SK-N-SH (cell line): Measurements from ENCODE around the gene CHD9. TPM values are rescaled to one million over a fixed set of nuclear protein-coding genes. Genes with fewer than 3 reads are reported as not detected.

ENCODE experiments used
- CTCF ChIA-PET: fragments of 300-600, 350-600 bp; formaldehyde crosslinking; extraction: SDS; loops from one replicate; lab custom pipeline; 2021; lab: Yijun Ruan, JAX
- POLR2A ChIA-PET: fragments of 350-600 bp; sonication (Branson Sonifier 250); formaldehyde crosslinking; extraction: SDS; loops from one replicate; lab custom pipeline; 2020; ENCODE audit warnings: antibody characterized with exemption, inconsistent platforms; lab: Yijun Ruan, JAX
- DNase-seq: peaks from one replicate; pipeline ENCODE4 v3.0.0; 2012
- H2AFZ ChIP-seq: fragments of 200-600 bp; sonication (generic); 2 replicates; pipeline ENCODE4 v1.8.1; 2016; ENCODE audit warnings: antibody characterized with exemption, mild to moderate bottlenecking, low read depth
- H3F3A ChIP-seq: fragments of 200-600 bp; sonication (generic); replicated peaks from 2 replicates; pipeline ENCODE3; 2016; ENCODE audit warnings: antibody characterized with exemption, mild to moderate bottlenecking; ENCODE audit not compliant: insufficient read depth
- H3K27ac ChIP-seq, 2 experiments: fragments of 200-500 bp in 1 of 2; fragments of 200-600 bp in 1 of 2; sonication (Bioruptor generic) in 1 of 2; sonication (generic), shearing (Covaris generic) in 1 of 2; 2 replicates each; pipeline versions ENCODE4 v1.5.1 to v1.6.1; 2014 to 2016; ENCODE audit warnings: low read depth in 2 of 2, inconsistent platforms in 1 of 2, low read length in 1 of 2, mild to moderate bottlenecking in 1 of 2, mixed read lengths in 1 of 2
- H3K27me3 ChIP-seq: fragments of 200-600 bp; sonication (generic), shearing (Covaris generic); 2 replicates; pipeline ENCODE4 v1.6.1; 2016; ENCODE audit warnings: mixed run types; ENCODE audit not compliant: insufficient read depth
- H3K36me3 ChIP-seq, 2 experiments: fragments of 200-500 bp in 1 of 2; fragments of 200-600 bp in 1 of 2; sonication (Bioruptor generic) in 1 of 2; sonication (generic) in 1 of 2; replicated peaks in 1 of 2; 2 replicates each; pipeline versions ENCODE3 to v1.5.1; 2014 to 2016; ENCODE audit warnings: low read length in 1 of 2, mild to moderate bottlenecking in 1 of 2; ENCODE audit not compliant: insufficient read depth in 2 of 2, control insufficient read depth in 1 of 2
- H3K4me1 ChIP-seq, 2 experiments: fragments of 200-500 bp in 1 of 2; fragments of 200-600 bp in 1 of 2; sonication (Bioruptor generic) in 1 of 2; sonication (generic), shearing (Covaris generic) in 1 of 2; 2 replicates each; pipeline versions ENCODE4 v1.5.1 to v1.6.1; 2014 to 2016; ENCODE audit warnings: low read depth in 1 of 2, low read length in 1 of 2, mixed run types in 1 of 2; ENCODE audit not compliant: insufficient read depth in 2 of 2, control insufficient read depth in 1 of 2
- H3K4me2 ChIP-seq: fragments of 200-600 bp; sonication (generic), shearing (Covaris generic); 2 replicates; pipeline ENCODE4 v1.6.1; 2017; ENCODE audit warnings: mixed run types
- H3K4me3 ChIP-seq, 2 experiments: fragments of 200-500 bp in 1 of 2; fragments of 200-600 bp in 1 of 2; sonication (Bioruptor generic) in 1 of 2; sonication (generic), shearing (Covaris generic) in 1 of 2; 2 replicates each; pipeline versions ENCODE4 v1.5.1 to v1.8.1; 2014 to 2016; ENCODE audit warnings: low read depth in 2 of 2, inconsistent platforms in 1 of 2, low read length in 1 of 2, mild to moderate bottlenecking in 1 of 2, mixed read lengths in 1 of 2, moderate library complexity in 1 of 2
- H3K79me2 ChIP-seq: fragments of 200-600 bp; sonication (generic); 2 replicates; pipeline ENCODE4 v1.8.1; 2017; ENCODE audit warnings: mild to moderate bottlenecking; ENCODE audit not compliant: insufficient read depth
- H3K9ac ChIP-seq: fragments of 200-600 bp; sonication (generic); 2 replicates; pipeline ENCODE4 v1.6.1; 2017; ENCODE audit warnings: mixed run types
- H3K9me2 ChIP-seq: fragments of 200-600 bp; sonication (generic); 2 replicates; pipeline ENCODE4 v1.6.1; 2017; ENCODE audit warnings: mixed run types
- H3K9me3 ChIP-seq: fragments of 200-600 bp; sonication (generic); 2 replicates; pipeline ENCODE4 v1.6.1; 2017; ENCODE audit warnings: mixed run types, mild to moderate bottlenecking, moderate library complexity
- H4K20me1 ChIP-seq: fragments of 200-600 bp; sonication (generic); 2 replicates; pipeline ENCODE4 v1.6.1; 2017; ENCODE audit warnings: mild to moderate bottlenecking, mixed run types; ENCODE audit not compliant: insufficient read depth
- CHD2 ChIP-seq: fragments of 150-350 bp; IDR thresholded peaks from 2 replicates; pipeline ENCODE4 v1.6.1; 2018; ENCODE audit warnings: low read length; ENCODE audit not compliant: partially characterized antibody
- ELF1 ChIP-seq: IDR thresholded peaks from 2 replicates; pipeline ENCODE4 v1.4.0; 2012
- EP300 ChIP-seq, 2 experiments: IDR thresholded peaks; 2 replicates each; pipeline versions ENCODE4 v1.4.0 to v1.6.1; 2012; ENCODE audit warnings: borderline replicate concordance in 1 of 2, low read depth in 1 of 2, low read length in 1 of 2
- FOSL2 ChIP-seq: IDR thresholded peaks from 2 replicates; pipeline ENCODE4 v1.4.0; 2012; ENCODE audit warnings: low read depth, mild to moderate bottlenecking, moderate library complexity, borderline replicate concordance
- FOXM1 ChIP-seq: IDR thresholded peaks from 2 replicates; pipeline ENCODE4 v1.4.0; 2012; ENCODE audit warnings: low read depth, mild to moderate bottlenecking
- JUND ChIP-seq: IDR thresholded peaks from 2 replicates; pipeline ENCODE4 v1.4.0; 2012
- POLR2AphosphoS5 ChIP-seq: IDR thresholded peaks from 2 replicates; pipeline ENCODE4 v1.6.1; 2012; ENCODE audit warnings: low read depth, low read length
- RAD21 ChIP-seq: IDR thresholded peaks from 2 replicates; pipeline ENCODE4 v1.6.1; 2012; ENCODE audit warnings: mild to moderate bottlenecking, low read length
- RCOR1 ChIP-seq: fragments of 150-350 bp; IDR thresholded peaks from 2 replicates; pipeline ENCODE4 v1.6.1; 2017; ENCODE audit warnings: antibody characterized with exemption, low read length
- RFX5 ChIP-seq: IDR thresholded peaks from 2 replicates; pipeline ENCODE4 v1.6.1; 2012; ENCODE audit warnings: mild to moderate bottlenecking, improper control_type of control experiment, low read length
- SIN3A ChIP-seq: IDR thresholded peaks from 2 replicates; pipeline ENCODE4 v1.6.1; 2012; ENCODE audit warnings: low read depth, mild to moderate bottlenecking, low read length, moderate library complexity, borderline replicate concordance
- SMC3 ChIP-seq: IDR thresholded peaks from 2 replicates; pipeline ENCODE4 v1.6.1; 2012; ENCODE audit warnings: low read depth, low read length, improper control_type of control experiment
- TAF1 ChIP-seq: IDR thresholded peaks from 2 replicates; pipeline ENCODE4 v1.6.1; 2012; ENCODE audit warnings: low read depth, mild to moderate bottlenecking, low read length, moderate library complexity, borderline replicate concordance
- TCF12 ChIP-seq: IDR thresholded peaks from 2 replicates; pipeline ENCODE4 v1.4.0; 2012
- TEAD4 ChIP-seq: IDR thresholded peaks from 2 replicates; pipeline ENCODE4 v1.4.0; 2012; ENCODE audit warnings: mild to moderate bottlenecking, borderline replicate concordance; ENCODE audit not compliant: insufficient read depth
- YY1 ChIP-seq: IDR thresholded peaks from 2 replicates; pipeline ENCODE4 v1.4.0; 2012; ENCODE audit warnings: low read depth, mild to moderate bottlenecking
- WGBS: methylation state at CpG from one replicate; pipeline ENCODE4 v1.1.6; 2017; ENCODE audit warnings: low lambda C conversion rate; 5-methylcytosine and 5-hydroxymethylcytosine counted together
- polyA plus RNA-seq, 3 experiments: library from polyadenylated mRNA; depleted of rRNA; stranded (reverse); fragments of >200 nt; gene quantifications; 2 replicates each; pipeline ENCODE4 v1.2.3, GENCODE V29; 2012
- TF ChIP-seq, protein P1 (sequence below): fragments of 150-350 bp; IDR thresholded peaks from 2 replicates; pipeline ENCODE4 v1.6.1; 2016; ENCODE audit warnings: mild to moderate bottlenecking, low read depth, low read length
- TF ChIP-seq, protein P2 (sequence below): fragments of 200-600 bp; sonication (generic); IDR thresholded peaks from 2 replicates; pipeline ENCODE4 v1.6.1; 2017; ENCODE audit warnings: antibody characterized with exemption, mild to moderate bottlenecking, moderate library complexity
- TF ChIP-seq, protein P3 (sequence below): IDR thresholded peaks from 2 replicates; pipeline ENCODE4 v1.4.0; 2012; ENCODE audit warnings: low read depth

Gene CHD9
- polyA plus RNA-seq, 1 of the 3 experiments (the other 2 are of a cell fraction): 6.2 TPM

DNA sequence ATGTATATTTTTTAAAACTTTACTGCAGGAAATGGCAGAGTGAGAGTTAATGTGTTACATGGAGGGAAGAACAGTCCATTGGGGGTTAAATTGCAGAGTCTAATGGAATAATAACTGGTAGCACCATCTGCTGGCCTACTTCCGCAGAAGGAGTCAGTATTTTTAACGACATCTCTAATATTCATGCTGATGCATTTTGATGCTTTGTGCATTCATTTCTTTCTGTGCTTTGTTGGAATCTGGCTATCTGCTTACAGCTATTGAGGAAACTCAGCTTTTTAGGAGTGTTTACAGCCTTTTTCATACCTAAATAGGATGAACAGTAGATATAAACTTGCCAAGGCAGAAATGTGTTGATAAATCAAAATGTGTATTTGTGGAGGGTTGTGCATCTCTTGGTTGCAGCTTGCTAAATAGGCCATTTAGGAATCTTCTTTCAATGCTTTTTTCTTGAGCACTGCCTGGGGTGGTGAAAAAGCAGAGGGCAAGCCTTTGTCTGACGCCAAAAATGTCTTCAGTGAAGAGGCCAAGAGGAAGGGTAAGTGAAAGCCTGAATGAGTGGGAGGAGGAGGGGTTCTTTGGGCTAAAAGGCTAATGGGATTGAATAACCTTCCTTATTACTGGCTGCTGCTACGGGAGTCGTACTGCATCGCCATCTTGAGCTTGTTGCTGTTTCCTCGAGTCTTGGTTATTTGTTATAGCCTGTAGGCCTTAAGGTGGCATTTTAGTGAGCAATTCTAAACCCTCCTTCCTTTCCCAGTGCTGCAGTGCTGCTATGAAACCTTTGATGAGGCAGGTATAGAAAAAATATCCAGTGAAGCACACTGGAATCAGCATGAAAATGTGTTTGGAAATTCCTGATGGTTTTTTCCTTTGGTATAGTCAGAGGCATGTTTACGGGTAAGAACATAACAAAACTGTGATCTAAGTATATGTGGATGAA lies 153.3 kb downstream of the CHD9 start:
- H3K9ac ChIP-seq: peak overlapping the region; percentile 91
- peak; percentile 77 for DNase-seq
- H3K27me3 ChIP-seq: no peaks in the 10 kb centered on the region
- peaks cover 41% of the 10 kb centered on the region for H3F3A ChIP-seq
- no peaks in the 10 kb centered on the region for H3K9me2 ChIP-seq
- peaks cover 8% of the 10 kb centered on the region; the same call in 1 of the 2 replicates for H4K20me1 ChIP-seq
- H3K27ac ChIP-seq: peak overlapping the region; percentile 93 to 97
- H3K9me3 ChIP-seq: no peaks in the 10 kb centered on the region
- WGBS: 1% methylated on average over 8 of the region's 8 CpGs
- H3K4me3 ChIP-seq: peak overlapping the region; percentile 52 to 69
- H3K79me2 ChIP-seq: peaks cover 88% of the 10 kb centered on the region
- peaks cover 9 to 21% of the 10 kb centered on the region in 2 experiments for H3K36me3 ChIP-seq
- peaks cover 7 to 17% of the 10 kb centered on the region in 2 experiments; a peak in 2 of 4 replicates for H3K4me1 ChIP-seq
- H2AFZ ChIP-seq: peak overlapping the region; percentile 87
- H3K4me2 ChIP-seq: peak overlapping the region; percentile 97
- TF ChIP-seq POLR2AphosphoS5: peak; percentile 84
- TF ChIP-seq EP300 (IDR thresholded peaks at IDR 0.05; ENCODE audit: borderline replicate concordance in 1 of 2, low read depth in 1 of 2, low read length in 1 of 2): peak in 1 of 2 experiments; percentile 25; a peak in 1 of 4 replicates
- TF ChIP-seq JUND: no peak
- TF ChIP-seq, protein P1, sequence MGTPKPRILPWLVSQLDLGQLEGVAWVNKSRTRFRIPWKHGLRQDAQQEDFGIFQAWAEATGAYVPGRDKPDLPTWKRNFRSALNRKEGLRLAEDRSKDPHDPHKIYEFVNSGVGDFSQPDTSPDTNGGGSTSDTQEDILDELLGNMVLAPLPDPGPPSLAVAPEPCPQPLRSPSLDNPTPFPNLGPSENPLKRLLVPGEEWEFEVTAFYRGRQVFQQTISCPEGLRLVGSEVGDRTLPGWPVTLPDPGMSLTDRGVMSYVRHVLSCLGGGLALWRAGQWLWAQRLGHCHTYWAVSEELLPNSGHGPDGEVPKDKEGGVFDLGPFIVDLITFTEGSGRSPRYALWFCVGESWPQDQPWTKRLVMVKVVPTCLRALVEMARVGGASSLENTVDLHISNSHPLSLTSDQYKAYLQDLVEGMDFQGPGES: no peak
- peak; percentile 62 for TF ChIP-seq CHD2
- TF ChIP-seq RFX5: peak; percentile 70; the same call in 1 of the 2 replicates
- peak; percentile 75 for TF ChIP-seq RAD21
- no peak for TF ChIP-seq FOSL2
- TF ChIP-seq SMC3: peak; percentile 78
- TF ChIP-seq TEAD4: no peak
- TF ChIP-seq, protein P2, sequence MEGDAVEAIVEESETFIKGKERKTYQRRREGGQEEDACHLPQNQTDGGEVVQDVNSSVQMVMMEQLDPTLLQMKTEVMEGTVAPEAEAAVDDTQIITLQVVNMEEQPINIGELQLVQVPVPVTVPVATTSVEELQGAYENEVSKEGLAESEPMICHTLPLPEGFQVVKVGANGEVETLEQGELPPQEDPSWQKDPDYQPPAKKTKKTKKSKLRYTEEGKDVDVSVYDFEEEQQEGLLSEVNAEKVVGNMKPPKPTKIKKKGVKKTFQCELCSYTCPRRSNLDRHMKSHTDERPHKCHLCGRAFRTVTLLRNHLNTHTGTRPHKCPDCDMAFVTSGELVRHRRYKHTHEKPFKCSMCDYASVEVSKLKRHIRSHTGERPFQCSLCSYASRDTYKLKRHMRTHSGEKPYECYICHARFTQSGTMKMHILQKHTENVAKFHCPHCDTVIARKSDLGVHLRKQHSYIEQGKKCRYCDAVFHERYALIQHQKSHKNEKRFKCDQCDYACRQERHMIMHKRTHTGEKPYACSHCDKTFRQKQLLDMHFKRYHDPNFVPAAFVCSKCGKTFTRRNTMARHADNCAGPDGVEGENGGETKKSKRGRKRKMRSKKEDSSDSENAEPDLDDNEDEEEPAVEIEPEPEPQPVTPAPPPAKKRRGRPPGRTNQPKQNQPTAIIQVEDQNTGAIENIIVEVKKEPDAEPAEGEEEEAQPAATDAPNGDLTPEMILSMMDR: peak; percentile 73
- peak; percentile 53 for TF ChIP-seq TAF1
- TF ChIP-seq RCOR1: 0 out of 2 replicates have a peak, but pooled peaks have one; percentile 50
- peak; percentile 89 for TF ChIP-seq YY1
- no peak for TF ChIP-seq ELF1
- TF ChIP-seq FOXM1: no peak
- peak; percentile 70; the same call in 1 of the 2 replicates for TF ChIP-seq SIN3A
- TF ChIP-seq, protein P3, sequence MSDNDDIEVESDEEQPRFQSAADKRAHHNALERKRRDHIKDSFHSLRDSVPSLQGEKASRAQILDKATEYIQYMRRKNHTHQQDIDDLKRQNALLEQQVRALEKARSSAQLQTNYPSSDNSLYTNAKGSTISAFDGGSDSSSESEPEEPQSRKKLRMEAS: peak; percentile 13; the same call in 1 of the 2 replicates
- peak; percentile 31 for TF ChIP-seq TCF12
- ChIA-PET POLR2A (interaction anchor here (0.5 to 1.1 kb wide), 3 partner anchors 11 to 154 kb away, joined by 3 to 5 read pairs (median 4); partner anchors contain the start of gene CHD9), CTCF (interaction anchor here (0.6 to 3.1 kb wide), 33 partner anchors 8 to 351 kb away, joined by 3 to 42 read pairs (median 3); partner anchors contain the start of gene CHD9)
